ENCODE results near the gene DNAJC4. TPM values are rescaled to one million over a fixed set of nuclear protein-coding genes. Genes with fewer than 3 reads are reported as not detected.

Gene DNAJC4
- total RNA-seq, 3 donors from 2014 or later: 43.6 to 57.6 (median 50.7) TPM

- peaks cover 10% of the 10 kb centered on the region for H3K4me1 ChIP-seq (ENCODE audit: low read depth)
- no peaks in the 10 kb centered on the region for H3K36me3 ChIP-seq (ENCODE audit: low read depth)
- H3K4me3 ChIP-seq: no peak overlapping the region
- no peak for DNase-seq
- no peak for TF ChIP-seq CTCF (IDR thresholded peaks at IDR 0.05)
- H3K9me3 ChIP-seq: no peaks in the 10 kb centered on the region
- intact Hi-C loops (cut with DNase I, micrococcal nuclease): no loop called here
- ATAC-seq: no peak
Measured at GRCh38 chr11:64263947-64264317, 33.6 kb downstream of the DNAJC4 start.

GRCh38 chr11:64264371-64264852 is 34.1 kb downstream of the DNAJC4 start:
- DNase-seq: peak in 1 of 3 donors; percentile 49
- Histone ChIP-seq H3K36me3 (ENCODE audit: low read depth) (no peaks in the 10 kb centered on the region), H3K4me1 (ENCODE audit: low read depth) (peaks cover 11% of the 10 kb centered on the region), H3K4me3 (no peak overlapping the region), H3K9me3 (no peaks in the 10 kb centered on the region)
- no peak for ATAC-seq
- intact Hi-C loops (cut with DNase I, micrococcal nuclease): no loop called here
- TF ChIP-seq CTCF (IDR thresholded peaks at IDR 0.05): no peak

- H3K4me1 ChIP-seq (ENCODE audit: low read depth): peaks cover 11% of the 10 kb centered on the region
- no peak overlapping the region for H3K4me3 ChIP-seq
- peaks cover 4% of the 10 kb centered on the region for H3K36me3 ChIP-seq (ENCODE audit: low read depth)
- TF ChIP-seq CTCF (IDR thresholded peaks at IDR 0.05): no peak
- no peaks in the 10 kb centered on the region for H3K9me3 ChIP-seq
- DNase-seq: peak in 1 of 3 donors; percentile 59
- ATAC-seq: no peak
- intact Hi-C loops (cut with DNase I, micrococcal nuclease): no loop called here
Measured at GRCh38 chr11:64265176-64266160, 35.1 kb downstream of the DNAJC4 start.

GRCh38 chr11:64266339-64266738 is 36.0 kb downstream of the DNAJC4 start:
- DNase-seq (peak in 1 of 3 donors; percentile 55), ATAC-seq (no peak)
- intact Hi-C loops (cut with DNase I, micrococcal nuclease): no loop called here
- peaks cover 4% of the 10 kb centered on the region for H3K36me3 ChIP-seq (ENCODE audit: low read depth)
- peaks cover 11% of the 10 kb centered on the region for H3K4me1 ChIP-seq (ENCODE audit: low read depth)
- no peak for TF ChIP-seq CTCF (IDR thresholded peaks at IDR 0.05)
- H3K9me3 ChIP-seq: no peaks in the 10 kb centered on the region
- no peak overlapping the region for H3K4me3 ChIP-seq

GRCh38 chr11:64267207-64267945 is 37.0 kb downstream of the DNAJC4 start:
- H3K36me3 ChIP-seq (ENCODE audit: low read depth): peaks cover 4% of the 10 kb centered on the region
- no peak overlapping the region for H3K4me3 ChIP-seq
- peaks cover 18% of the 10 kb centered on the region for H3K4me1 ChIP-seq (ENCODE audit: low read depth)
- H3K9me3 ChIP-seq: no peaks in the 10 kb centered on the region
- intact Hi-C loops (cut with DNase I, micrococcal nuclease): no loop called here
- no peak for TF ChIP-seq CTCF (IDR thresholded peaks at IDR 0.05)
- ATAC-seq: no peak
- no peak for DNase-seq
